Stimulated activated CD4-positive, alpha-beta T cell treated with anti-CD3 and anti-CD28 coated beads, Interleukin-1b, Interleukin-23, amount 100 ng/mL, for 24 hours (primary cell): ENCODE results near the gene TBC1D14.

Experiments
- DNase-seq, 4 experiments: peaks; one replicate each; pipeline ENCODE4 v3.0.0-alpha.2; 2020; ENCODE audit warnings: low read depth in 4 of 4, low spot score in 1 of 4

TBC1D14 gene

DNA sequence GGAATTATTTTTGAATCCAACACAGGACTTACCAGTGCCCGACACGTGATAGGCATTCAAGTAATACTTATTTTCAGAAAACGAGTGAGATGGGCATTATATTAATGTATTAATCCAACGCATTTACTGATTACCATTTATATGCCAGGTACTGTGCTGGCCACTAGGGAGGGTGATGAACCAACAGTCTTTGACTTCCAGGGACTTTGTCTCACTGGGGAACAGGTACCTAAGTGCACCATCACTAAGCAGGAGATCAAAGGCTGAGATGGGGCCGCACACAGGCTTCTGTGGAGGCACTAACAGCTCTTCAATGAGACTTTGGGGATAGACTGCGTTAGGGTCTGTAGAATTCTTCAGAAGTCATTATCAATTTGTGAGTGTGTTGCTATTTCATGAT is 127.8 kb downstream of the TBC1D14 start:
- DNase-seq: no peak

DNA sequence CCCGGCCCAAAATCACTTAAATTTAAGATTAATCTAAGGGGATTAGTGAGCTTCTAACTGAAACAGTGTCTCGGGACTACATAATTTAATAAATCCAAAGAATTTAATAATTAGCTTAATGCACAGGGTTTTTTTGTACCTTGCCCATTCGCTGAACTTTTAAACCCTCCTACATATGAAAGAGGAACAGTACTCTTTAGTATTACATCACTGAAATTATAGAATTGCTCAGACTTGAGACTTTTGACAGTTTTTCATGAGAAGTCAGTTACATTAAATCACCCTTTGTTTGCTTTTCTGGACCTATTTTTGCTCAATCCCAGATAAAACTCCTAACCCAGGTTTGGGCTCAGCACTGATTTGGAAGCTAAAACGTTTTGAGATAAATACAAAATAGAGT is 131.1 kb downstream of the TBC1D14 start:
- no peak for DNase-seq

DNA sequence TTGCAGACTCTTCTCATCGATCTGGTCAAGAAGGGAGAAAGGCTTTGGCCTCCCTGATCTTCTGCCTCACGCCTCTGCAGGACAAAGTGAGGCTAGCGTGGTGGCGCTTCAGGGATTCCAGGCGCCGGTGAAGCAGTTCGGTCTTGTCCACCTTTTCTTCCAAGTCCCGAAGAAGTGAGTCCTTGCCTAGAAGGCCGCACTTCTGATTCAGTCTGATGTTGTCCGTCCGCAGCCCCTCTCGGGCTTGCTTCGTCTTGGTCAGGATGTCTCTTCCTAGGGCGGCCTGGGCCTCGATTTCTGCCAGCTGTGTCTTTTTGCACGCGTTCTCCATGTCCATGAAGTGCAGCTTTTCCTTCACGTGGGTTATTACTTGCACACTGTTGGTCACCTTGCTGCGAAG is 131.6 kb downstream of the TBC1D14 start:
- no peak for DNase-seq

DNA sequence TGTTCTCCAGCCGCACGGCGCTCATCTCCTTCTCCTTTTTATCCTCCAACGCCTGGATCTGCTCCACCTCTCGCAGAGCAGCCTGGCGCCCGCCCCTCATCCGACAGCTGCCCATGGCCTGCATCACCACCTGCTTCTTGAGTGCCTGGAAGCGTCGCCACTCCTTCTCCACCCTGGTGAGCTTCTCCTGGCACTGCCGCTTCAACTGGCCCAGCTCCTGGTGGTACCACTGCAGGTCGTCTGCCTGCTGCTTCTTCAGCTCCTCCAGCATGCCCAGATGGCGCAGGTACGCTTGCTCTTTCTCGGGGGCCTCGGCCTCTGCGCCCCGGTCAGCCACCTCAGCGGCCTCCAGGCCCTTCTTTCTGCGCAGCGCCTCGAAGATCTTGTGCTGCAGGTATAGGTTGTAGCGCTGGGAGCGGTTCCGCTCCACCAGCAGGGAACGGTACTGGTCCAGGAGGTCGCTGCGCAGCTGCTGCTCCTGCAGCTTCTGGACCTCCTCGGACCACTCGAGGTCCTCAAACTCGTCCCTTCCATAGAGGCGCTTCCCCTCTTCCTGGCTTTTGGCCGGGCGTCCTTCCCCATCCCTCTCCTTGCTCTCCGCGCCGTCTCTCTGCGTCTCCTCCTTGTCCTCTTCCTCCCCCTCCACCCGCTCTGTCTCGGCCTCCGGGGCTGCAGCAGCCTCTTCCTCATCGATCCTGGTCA is 132.3 kb downstream of the TBC1D14 start:
- DNase-seq: no peak

DNA sequence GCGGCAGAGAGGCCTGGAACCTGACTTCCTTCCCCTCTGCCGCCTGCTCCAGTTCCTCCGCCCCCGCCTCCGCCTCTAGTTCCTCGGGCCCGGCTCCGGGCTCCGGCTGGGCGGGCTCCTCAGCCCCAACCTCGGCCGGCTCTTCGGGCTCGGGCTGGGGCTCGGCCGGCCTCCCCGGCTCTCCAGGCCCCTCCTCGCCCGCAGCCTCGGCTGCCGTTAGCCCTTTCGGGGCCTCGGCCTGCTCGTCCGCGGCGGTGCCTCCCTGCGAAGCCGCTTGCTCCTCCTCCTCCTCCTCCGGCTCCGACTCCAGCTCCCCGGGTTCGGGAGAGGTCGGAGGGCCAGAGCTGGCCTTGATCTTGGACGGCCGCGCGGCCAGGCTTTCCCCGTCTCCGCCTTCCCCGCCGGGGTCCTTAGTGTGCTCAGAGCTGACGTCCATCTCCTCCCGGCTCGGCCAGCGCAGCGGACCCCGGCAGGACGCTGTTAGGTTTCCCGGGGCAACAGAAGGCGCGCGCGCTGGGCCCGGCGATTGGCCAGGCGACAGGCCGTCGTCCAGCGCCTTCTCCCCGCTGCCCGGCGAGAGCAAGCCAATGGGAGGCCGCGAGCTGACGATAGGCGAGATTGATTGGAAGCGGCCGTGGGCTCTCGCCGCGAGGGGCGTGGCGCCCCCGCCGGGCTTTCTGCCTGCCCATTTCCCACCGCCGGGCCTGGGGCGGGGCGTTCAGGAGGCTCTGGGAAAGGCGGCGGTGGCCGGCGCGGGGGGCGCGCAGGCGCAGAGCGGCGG is 133.1 kb downstream of the TBC1D14 start:
- DNase-seq: peak; percentile 77 to 91 (median 82)

DNA sequence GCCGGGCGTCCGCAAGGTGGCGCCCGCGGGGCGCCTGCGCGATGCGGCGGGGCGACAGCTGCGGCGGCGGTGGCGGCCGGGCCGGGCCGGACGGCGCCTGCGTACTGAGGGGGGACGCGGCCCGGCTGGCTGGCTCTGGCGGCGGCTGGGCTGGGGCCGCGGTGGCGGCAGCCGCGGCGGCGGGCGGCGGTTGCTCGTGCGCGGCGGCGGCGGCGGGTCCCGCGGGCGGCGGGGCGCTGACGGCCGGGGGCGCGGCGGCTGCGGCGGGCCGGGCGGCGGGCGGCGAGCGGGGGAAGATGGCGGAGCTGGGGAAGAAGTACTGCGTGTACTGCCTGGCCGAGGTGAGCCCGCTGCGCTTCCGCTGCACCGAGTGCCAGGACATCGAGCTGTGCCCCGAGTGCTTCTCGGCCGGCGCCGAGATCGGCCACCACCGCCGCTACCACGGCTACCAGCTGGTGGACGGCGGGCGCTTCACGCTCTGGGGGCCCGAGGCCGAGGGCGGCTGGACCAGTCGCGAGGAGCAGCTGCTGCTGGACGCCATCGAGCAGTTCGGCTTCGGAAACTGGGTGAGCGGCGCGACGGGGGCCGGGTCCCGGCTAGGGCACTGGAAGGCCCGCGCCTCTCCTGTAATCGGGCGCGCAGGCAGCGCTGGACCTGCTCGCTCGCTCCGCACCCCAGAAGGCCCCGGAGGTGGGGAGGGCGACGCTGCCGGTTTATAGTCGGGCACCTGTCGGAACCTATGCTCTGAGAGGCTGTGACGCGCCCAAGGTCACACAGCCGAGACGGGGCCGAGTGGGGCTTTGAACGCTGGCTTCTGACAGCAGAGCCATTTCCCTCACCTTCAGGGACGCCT is 133.9 kb downstream of the TBC1D14 start, which contains the start of gene TADA2B:
TSS of gene TADA2B (plus strand) at position 89 of the 853 bp plus-strand sequence. CDS start at position 297, 208 bp downstream.
- peak in 1 of 4 experiments; percentile 28 for DNase-seq

DNA sequence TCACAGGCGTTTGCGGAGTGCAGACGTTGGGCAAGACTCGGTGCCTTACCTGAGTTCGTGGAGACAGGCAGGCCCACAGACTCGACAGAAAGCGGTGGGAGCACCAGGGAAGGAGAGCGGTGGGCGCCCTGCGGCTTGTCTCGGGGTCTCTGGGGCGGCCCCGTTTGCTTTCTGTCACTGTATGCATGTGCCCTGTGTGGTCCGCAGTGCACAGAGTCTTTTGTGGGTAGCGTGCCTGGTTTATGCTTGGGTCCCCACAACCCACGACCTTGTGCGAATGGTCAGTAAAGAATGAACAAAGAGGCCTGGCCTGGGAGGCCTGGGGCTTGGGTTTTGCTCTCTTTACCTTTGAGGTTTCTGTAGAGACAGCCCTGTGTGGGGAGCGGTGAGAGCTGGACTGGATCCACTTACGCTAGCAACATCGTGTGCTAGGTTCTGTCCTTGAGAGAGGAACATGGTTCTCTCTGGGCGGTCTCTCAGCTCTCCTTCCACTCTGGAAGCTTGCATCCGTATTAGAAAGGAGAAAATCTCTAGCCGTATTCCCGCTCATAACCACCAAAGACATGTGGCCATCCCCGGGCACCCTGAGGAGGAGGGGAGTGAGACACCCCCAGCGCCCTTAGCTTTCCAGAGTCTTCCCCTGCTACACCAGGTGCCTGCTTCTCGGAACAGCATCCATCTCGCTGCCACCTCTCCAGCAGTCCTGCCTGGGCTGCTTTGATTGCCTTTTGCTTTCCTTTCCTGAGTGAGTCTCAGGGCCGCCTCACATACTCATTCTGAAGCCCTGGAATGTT is 134.7 kb downstream of the TBC1D14 start:
- DNase-seq: no peak

DNA sequence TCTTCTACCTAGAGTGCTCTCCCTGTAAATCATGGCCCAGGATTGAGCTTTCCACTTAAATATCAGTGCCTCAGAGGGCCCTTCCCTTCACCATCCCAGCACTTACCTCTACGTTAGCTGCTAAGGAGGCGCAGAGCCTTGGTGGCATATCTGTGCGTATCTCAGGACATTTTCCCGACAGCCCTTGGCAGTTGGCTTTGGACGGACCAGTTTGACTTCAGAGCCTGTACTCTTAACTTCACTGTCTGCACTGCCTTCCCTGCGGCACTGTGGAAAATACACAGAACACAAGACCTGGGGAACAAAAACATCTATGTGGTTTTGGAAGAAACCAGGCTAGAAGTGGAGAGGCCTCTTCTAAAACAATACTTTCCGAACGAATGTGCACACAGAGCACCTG is 135.9 kb downstream of the TBC1D14 start:
- no peak for DNase-seq

DNA sequence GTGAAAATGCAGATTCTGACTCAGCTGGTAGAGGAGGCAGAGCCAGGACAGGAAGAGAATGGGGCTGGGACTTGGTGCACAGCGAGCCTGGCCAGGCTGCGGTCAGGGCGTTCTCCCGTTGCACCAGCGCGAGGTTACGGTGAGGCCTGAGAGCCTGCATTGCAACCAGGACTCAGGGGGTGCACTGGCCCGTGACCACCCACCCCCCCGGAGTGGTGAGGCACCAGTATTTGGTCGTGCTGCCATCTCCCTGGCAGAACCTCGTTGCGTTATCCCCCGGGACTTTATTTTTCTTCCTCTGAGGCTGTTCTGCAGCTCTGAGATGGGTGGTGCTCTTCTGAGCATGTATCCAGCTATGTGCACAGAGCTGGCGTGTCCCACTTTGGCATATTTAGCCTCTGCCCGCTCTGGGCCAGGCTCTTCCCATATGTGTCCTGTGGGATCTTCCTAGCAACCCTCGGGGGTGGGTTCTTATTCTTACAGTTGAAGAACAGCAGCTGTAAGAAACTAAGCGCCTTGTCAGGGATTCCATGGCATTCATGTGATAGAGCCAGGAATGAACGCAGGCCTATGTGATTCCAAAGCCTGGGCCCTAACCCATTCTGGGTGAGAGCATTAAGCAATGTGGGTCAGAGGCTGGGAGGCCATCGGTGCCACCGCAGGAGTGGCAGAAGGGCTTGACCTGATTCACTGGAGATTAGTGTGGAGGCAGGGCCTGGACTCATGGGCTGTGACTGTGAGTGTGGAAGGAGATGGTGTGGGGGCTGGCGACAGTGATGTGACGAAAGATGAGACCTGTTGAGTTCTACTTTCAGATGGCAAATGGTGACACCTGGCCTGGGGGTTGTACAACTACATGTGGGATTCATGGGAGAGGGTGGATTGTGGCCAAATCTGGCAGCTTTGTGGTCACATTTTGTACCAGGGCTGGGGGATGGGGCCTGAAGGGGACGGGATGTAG is 136.6 kb downstream of the TBC1D14 start:
- no peak for DNase-seq

DNA sequence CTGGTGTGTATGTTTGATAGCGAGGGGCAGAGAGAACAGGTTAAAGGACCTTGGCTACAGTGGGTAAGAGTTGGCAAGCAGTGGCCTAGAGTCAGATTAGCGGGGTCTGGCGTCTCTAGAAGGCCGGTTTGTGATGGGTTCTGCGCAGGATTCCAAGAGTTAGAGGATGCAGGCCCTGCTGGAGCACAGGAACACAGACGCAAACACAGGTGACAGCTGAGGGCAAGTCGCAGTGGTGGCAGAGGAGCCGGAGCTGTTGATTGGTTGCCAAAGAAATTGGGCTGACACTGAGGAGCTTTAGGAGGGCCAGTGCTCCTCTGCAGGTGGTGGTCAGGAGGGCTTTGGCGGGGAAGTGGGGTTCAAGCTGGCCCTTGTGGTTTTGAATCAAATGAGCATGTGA is 137.3 kb downstream of the TBC1D14 start:
- no peak for DNase-seq

DNA sequence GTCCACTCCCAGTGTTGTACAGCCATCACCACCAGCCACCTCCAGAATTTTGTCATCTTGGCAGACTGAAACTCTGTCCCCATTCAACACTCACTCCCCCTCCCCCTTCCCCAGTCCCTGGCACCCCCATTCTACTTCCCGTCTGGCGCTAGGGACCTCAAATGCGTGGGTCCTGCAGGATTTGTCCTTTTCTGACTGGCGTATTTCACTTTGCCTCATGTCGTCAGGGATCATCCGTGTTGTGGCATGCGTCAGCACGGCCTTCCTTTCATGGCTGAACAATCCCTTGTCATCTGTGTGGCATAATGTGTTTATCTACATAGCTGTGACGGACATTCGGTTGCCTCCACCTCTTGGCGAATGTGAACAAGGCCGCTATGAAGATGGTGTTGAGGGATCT is 139.0 kb downstream of the TBC1D14 start:
- no peak for DNase-seq

DNA sequence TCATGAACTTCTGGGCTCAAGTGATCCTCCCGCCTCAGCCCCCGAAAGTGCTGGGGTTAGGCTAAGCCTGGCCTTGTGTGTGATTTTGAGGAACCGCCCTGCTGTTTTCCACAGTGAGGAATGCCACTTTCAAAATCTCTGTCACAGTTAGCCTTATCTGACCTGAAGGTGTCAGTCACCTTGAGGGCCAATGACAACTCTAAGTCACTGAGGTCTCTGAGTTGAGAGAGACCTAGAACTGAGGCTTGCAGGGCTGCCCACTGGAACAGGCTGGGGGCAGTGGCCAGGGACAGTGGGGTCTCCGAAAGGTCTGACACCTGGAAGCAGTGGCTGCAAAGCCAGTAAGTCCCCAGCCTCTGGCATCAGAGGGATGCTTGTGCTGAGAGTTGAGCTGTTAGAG is 139.7 kb downstream of the TBC1D14 start:
- DNase-seq: no peak

DNA sequence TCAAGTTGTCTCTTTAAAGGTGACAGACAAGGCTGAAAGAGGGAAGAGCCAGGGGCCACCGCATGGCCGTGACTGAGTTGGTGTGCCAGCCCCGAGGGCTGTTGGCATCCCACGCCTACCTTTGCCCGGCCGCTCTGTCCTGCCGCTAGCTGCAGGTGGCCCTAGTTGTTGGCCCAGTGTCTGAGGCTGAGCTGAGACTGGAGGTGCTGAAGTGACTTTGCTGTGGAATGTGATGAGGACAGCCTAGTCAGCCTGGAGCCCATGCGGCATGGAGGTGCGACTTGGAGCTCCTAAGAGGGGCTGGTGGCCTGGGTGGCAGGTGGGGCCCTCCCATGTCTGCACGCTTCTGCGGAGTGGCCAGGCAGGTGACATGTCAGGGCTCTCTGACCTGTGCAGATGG is 140.1 kb downstream of the TBC1D14 start:
- no peak for DNase-seq

DNA sequence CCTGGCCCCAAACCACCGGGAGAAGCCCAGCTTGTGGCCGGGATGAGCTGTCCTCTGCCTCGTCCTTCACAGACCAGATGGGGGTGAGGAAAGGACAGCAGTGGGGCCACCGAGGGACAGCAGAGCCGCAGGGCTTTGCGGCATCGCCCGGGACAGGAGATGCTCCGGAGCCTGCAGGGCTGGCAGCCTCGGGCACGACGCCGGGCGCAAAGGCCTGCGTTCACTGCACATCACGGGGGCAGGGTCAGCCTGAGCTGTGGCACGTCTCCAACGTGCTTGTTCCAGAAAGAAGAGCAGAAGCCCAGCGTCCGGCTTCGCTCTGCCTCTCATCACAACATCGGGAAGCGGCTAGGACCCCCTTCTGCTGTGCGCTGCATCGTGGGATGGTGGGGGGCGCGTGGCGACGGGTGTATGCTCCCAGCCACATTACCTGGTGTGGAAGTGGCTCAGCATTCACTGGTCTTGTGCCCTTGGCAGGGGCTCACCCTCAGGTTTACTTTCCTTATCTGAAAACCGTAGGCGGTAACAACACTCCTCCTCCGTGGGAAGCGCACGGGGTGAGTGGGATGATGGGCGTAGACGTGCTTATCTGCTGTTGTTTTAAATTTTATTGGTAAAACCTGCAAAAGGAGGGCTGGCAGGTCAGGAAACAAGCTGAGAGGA is 141.0 kb downstream of the TBC1D14 start:
- DNase-seq: no peak

DNA sequence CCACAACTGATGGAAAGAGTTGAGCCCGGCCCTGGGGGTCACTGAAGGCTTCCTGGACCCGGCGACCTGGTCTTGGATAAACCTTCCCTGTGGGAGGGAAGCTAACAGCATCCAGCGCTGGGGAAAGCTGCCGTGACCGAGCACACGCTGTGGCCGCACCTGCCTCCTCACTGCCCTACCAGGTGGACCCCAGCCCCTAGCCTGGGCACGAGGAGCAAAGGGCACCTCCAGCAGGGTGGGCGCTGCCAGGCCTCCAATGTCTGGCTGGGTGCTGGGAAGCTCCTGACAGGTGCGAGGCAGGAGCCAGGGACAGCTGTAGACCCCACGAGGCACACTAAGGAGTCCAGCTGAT is 141.5 kb downstream of the TBC1D14 start:
- no peak for DNase-seq

DNA sequence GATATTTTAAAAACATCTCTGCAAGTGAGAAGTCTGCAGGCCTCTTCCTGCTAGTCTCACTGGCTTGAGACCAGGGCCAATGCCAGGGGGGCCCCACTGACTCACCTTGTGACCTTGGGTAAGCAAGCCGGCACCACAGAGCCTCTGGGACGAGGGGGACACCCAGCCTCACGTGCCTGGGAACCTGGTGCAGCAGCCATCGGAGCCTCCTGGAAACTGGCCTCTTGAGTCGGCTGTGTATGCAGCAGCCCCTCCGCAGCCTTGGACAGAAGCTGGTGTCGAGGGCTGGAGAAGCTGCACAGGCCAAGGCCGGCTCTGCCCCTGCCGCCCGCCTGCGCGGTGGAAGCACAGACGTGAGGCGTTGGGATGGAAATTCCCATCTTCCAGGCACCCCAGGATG is 142.3 kb downstream of the TBC1D14 start:
- no peak for DNase-seq

DNA sequence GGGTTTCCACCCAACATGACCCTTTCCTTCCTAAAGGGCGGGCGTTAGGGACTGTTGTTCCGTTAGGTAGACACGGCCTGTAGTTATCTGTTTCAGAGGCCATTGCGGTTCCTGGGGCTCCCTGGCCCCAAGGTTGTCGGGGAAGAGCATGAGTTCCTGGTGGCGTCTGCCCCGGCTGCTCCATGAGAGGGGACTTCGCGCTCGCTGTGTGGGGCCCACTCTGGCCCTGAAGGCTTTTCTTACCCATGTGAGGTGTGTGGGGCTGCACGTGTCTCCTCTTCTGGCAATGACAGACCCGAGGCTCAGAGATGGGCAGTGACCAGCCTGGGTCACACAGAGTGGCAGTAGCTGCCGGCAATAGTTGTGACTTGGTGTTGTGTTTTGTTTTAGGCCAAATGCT is 142.7 kb downstream of the TBC1D14 start:
- DNase-seq: no peak

DNA sequence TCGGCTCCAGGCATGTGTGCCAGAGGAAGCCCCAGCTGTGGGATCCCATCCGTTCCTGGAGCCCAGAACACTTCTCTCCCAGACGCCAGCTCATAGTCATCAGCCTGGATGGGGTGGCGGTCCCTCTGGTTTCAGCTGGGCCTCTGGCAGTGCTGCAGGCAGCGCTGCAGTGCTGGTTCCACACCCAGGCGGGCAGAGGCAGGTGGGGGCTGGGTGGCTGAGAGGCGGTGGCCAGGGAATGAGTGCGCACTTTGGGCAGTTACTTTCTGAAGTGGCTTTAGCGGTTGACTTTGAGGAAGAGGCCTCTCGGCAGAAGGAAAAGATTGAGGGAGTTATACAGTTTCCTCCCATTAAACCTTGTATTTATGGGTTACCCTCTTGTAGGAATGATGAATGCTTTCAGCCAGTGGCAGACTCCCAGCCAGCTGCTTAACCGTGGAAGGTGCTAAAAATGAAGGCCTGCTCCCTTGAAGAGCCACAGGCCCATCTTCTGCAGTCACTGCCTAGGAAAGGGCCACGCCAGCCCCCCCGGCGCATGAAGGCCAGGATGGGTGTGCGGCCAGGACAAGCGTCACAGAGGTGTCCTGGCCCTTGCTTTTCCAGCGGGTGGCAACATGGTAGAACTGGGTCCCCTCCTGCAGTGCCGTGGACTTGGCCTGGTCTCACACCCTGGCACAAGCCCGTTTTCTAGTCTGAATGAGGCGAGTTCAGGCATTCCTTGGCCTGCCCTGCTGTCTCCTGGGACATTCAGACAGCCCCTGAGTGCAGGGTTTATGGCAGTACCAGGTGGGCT is 143.5 kb downstream of the TBC1D14 start:
- DNase-seq: no peak
